Upper lobe of left lung (tissue), 6 donors: ENCODE results near the gene TMEM209. TPM values are rescaled to one million over a fixed set of nuclear protein-coding genes. Genes with fewer than 3 reads are reported as not detected.
A peak's percentile ranks its signal among the peaks of the same experiment; 100 is the strongest.

Experiments
- ATAC-seq, 2 donors: fragments of 200-7000 bp; cut with Tn5 transposase; one replicate each; pipeline ENCODE4 v1.9.1; 2022; ENCODE audit warnings: mild to moderate bottlenecking in 2 of 2, moderate library complexity in 2 of 2; ENCODE audit not compliant: low FRiP score in 2 of 2
- DNase-seq, 2 donors: peaks; one replicate each; pipeline ENCODE4 v3.0.0-alpha.2; 2019 to 2020
- H3K27ac ChIP-seq, 4 donors: fragments of 200-600 bp; sonication (generic); one replicate each; pipeline ENCODE4 v1.5.1; 2016 to 2019
- H3K27me3 ChIP-seq, 4 donors: fragments of 200-600 bp; sonication (generic); one replicate each; pipeline ENCODE4 v1.5.1; 2017 to 2019
- H3K36me3 ChIP-seq, 4 donors: fragments of 200-600 bp; sonication (generic); one replicate each; pipeline ENCODE4 v1.5.1; 2016 to 2019
- H3K4me1 ChIP-seq, 4 donors: fragments of 200-600 bp; sonication (generic); one replicate each; pipeline ENCODE4 v1.5.1; 2018 to 2019
- H3K4me3 ChIP-seq, 4 donors: fragments of 200-600 bp; sonication (generic); one replicate each; pipeline ENCODE4 v1.5.1; 2017 to 2019; ENCODE audit warnings: mild to moderate bottlenecking in 2 of 4, moderate library complexity in 1 of 4
- H3K9me3 ChIP-seq, 4 donors: fragments of 200-600 bp; sonication (generic); one replicate each; pipeline ENCODE4 v1.5.1; 2018 to 2019
- CTCF ChIP-seq, 6 experiments: fragments of 450-650 bp in 4 of 6; fragments of 200-600 bp in 2 of 6; sonication (generic) in 2 of 6; IDR thresholded peaks; one replicate each; pipeline ENCODE4 v1.5.1; 2016 to 2019; ENCODE audit warnings: antibody characterized with exemption in 6 of 6
- EP300 ChIP-seq, 4 donors: sonication (generic); formaldehyde crosslinking; IDR thresholded peaks; one replicate each; pipeline ENCODE4 v1.5.1; 2017; ENCODE audit warnings: antibody characterized with exemption in 4 of 4, control low read depth in 2 of 4
- POLR2A ChIP-seq, 4 donors: fragments of 450-650 bp; IDR thresholded peaks; one replicate each; pipeline ENCODE4 v1.5.1; 2016 to 2017; ENCODE audit warnings: antibody characterized with exemption in 4 of 4, mild to moderate bottlenecking in 2 of 4
- POLR2AphosphoS5 ChIP-seq, 2 donors: sonication (generic); formaldehyde crosslinking; IDR thresholded peaks; one replicate each; pipeline ENCODE4 v1.5.1; 2017; ENCODE audit warnings: antibody characterized with exemption in 2 of 2
- WGBS, 2 donors: methylation state at CpG; one replicate each; pipeline ENCODE4 v1.1.5; 2017 to 2018; 5-methylcytosine and 5-hydroxymethylcytosine counted together
- total RNA-seq, 6 donors: library from RNA; depleted of rRNA in 4 of 6; stranded (reverse); fragments of >200 nt in 4 of 6; gene quantifications; one replicate each; pipeline versions ENCODE4 v1.1.0 to v1.2.1, GENCODE V29; 2016 to 2021
- donor health status: DM: no; HTN: no; CAD: no; lungs with moderate emphysema.
- donor health status: DM: no; HTN: yes; CAD: no; lungs with severe emphysema.

TMEM209 gene
- total RNA-seq, 6 donors from 2014 or later, result 6.2 to 23.3 (median 14.7) TPM

GRCh38 chr7:130154501-130155317 is 50.5 kb downstream of the TMEM209 start:
- Histone ChIP-seq H3K9me3 (peaks cover 0 to 6% (median 2%) of the 10 kb centered on the region in 4 donors), H3K36me3 (peaks cover 0 to 7% (median 0%) of the 10 kb centered on the region in 4 donors), H3K27ac (peak overlapping the region in 2 of 4 donors; percentile 49 to 75), H3K4me1 (peaks cover 0 to 16% (median 10%) of the 10 kb centered on the region in 4 donors), H3K4me3 (no peak overlapping the region), H3K27me3 (no peaks in the 10 kb centered on the region)
- 81 to 82% methylated on average over 22 of the region's 31 CpGs for WGBS, 2 donors
- DNase-seq (peak in 1 of 2 donors; percentile 83), ATAC-seq (peak in 1 of 2 donors; percentile 14)
- TF ChIP-seq POLR2A (IDR thresholded peaks at IDR 0.05) (no peak), CTCF (IDR thresholded peaks at IDR 0.05) (no peak), EP300 (IDR thresholded peaks at IDR 0.05) (no peak), POLR2AphosphoS5 (IDR thresholded peaks at IDR 0.05) (no peak)

- peak overlapping the region in 2 of 4 donors; percentile 49 to 75 for H3K27ac ChIP-seq
Measured at GRCh38 chr7:130154131-130154500, 51.1 kb downstream of the TMEM209 start.

DNA sequence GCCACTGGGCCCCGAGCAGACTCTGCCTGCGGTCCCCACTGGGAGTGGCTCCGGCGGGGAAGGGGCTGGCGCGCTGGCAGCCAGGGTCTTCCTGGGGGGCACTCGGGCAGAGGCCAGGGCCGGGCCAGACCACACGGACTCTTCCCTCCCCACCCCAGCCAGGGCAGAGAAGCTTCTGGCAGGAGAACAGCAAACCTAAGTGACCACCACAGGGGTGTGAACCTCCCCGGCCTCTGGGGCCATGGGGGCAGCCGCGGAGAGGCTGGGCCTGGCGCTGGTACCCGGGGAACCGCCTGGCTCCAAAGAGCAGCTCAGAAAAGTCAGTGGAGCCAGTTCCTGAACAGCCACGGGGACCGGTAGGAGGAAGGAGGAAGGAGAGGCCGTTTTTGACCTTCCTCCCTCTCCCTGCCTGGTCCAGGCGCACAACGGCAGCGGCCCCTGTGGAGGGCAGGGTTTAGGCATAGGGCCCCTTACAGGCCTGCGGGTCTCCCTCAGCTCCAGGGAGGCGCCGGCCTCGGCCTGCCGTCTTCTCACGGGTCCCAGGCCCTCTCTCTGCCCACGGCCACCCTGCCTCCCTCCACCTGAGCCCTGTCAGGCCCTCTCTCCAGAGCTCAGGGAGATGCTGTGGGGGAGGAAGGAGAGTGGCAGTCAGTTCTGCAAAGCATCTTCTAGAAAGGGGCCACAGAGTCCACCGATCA is 51.8 kb downstream of the TMEM209 start:
- peak overlapping the region in 2 of 4 donors; percentile 49 to 75 for H3K27ac ChIP-seq
- no peak for TF ChIP-seq EP300 (IDR thresholded peaks at IDR 0.05)
- TF ChIP-seq CTCF (IDR thresholded peaks at IDR 0.05), result no peak
- no peak for TF ChIP-seq POLR2AphosphoS5 (IDR thresholded peaks at IDR 0.05)
- TF ChIP-seq POLR2A (IDR thresholded peaks at IDR 0.05), result no peak
- WGBS, 2 donors, result 78 to 81% methylated on average over 10 to 29 of the region's 29 CpGs

More at GRCh38 chr7:130154131-130154500, 51.1 kb downstream of the TMEM209 start:
- H3K4me1 ChIP-seq, result peaks cover 0 to 22% (median 12%) of the 10 kb centered on the region in 4 donors
- TF ChIP-seq POLR2AphosphoS5 (IDR thresholded peaks at IDR 0.05) (no peak), CTCF (IDR thresholded peaks at IDR 0.05) (peak in 2 of 6 experiments; percentile 19 to 32), EP300 (IDR thresholded peaks at IDR 0.05) (no peak), POLR2A (IDR thresholded peaks at IDR 0.05) (peak in 1 of 4 donors; percentile 39)
- H3K27me3 ChIP-seq, result no peaks in the 10 kb centered on the region
- H3K36me3 ChIP-seq, result peaks cover 0 to 1% (median 0%) of the 10 kb centered on the region in 4 donors
- DNase-seq (peak in 1 of 2 donors; percentile 82), ATAC-seq (peak; percentile 34 to 89)
- no peak overlapping the region for H3K4me3 ChIP-seq
- H3K9me3 ChIP-seq, result peaks cover 0 to 6% (median 2%) of the 10 kb centered on the region in 4 donors
- 29% methylated on average over 4 of the region's 6 CpGs; no CpG with 5 or more reads in 1 of the 2 donors for WGBS, 2 donors

GRCh38 chr7:130152493-130153210 is 52.6 kb downstream of the TMEM209 start:
- Histone ChIP-seq H3K4me3 (no peak overlapping the region), H3K36me3 (no peaks in the 10 kb centered on the region), H3K27me3 (no peaks in the 10 kb centered on the region), H3K27ac (peak overlapping the region in 1 of 4 donors; percentile 75), H3K9me3 (peaks cover 0 to 6% (median 2%) of the 10 kb centered on the region in 4 donors), H3K4me1 (peaks cover 0 to 26% (median 14%) of the 10 kb centered on the region in 4 donors)
- 78 to 86% methylated on average over 3 to 17 of the region's 17 CpGs for WGBS, 2 donors
- DNase-seq (peak in 1 of 2 donors; percentile 61), ATAC-seq (peak in 1 of 2 donors; percentile 8)
- TF ChIP-seq POLR2A (IDR thresholded peaks at IDR 0.05) (no peak), POLR2AphosphoS5 (IDR thresholded peaks at IDR 0.05) (no peak)

More for the DNA sequence above, 51.8 kb downstream of the TMEM209 start:
- H3K36me3 ChIP-seq, result no peaks in the 10 kb centered on the region
- no peaks in the 10 kb centered on the region for H3K27me3 ChIP-seq
- ATAC-seq (peak; percentile 4 to 34), DNase-seq (peak in 1 of 2 donors; percentile 75)
- H3K9me3 ChIP-seq, result peaks cover 0 to 6% (median 2%) of the 10 kb centered on the region in 4 donors
- no peak overlapping the region for H3K4me3 ChIP-seq
- H3K4me1 ChIP-seq, result peaks cover 0 to 26% (median 14%) of the 10 kb centered on the region in 4 donors
